ENCODE results near the gene MIER3.
"Not testable (repeated sequence)": the region's sequence is repeated elsewhere in the genome, so short reads cannot be mapped to it uniquely, and the experiment has no call there.

Gene MIER3, protein sequence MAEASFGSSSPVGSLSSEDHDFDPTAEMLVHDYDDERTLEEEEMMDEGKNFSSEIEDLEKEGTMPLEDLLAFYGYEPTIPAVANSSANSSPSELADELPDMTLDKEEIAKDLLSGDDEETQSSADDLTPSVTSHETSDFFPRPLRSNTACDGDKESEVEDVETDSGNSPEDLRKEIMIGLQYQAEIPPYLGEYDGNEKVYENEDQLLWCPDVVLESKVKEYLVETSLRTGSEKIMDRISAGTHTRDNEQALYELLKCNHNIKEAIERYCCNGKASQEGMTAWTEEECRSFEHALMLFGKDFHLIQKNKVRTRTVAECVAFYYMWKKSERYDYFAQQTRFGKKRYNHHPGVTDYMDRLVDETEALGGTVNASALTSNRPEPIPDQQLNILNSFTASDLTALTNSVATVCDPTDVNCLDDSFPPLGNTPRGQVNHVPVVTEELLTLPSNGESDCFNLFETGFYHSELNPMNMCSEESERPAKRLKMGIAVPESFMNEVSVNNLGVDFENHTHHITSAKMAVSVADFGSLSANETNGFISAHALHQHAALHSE

DNA sequence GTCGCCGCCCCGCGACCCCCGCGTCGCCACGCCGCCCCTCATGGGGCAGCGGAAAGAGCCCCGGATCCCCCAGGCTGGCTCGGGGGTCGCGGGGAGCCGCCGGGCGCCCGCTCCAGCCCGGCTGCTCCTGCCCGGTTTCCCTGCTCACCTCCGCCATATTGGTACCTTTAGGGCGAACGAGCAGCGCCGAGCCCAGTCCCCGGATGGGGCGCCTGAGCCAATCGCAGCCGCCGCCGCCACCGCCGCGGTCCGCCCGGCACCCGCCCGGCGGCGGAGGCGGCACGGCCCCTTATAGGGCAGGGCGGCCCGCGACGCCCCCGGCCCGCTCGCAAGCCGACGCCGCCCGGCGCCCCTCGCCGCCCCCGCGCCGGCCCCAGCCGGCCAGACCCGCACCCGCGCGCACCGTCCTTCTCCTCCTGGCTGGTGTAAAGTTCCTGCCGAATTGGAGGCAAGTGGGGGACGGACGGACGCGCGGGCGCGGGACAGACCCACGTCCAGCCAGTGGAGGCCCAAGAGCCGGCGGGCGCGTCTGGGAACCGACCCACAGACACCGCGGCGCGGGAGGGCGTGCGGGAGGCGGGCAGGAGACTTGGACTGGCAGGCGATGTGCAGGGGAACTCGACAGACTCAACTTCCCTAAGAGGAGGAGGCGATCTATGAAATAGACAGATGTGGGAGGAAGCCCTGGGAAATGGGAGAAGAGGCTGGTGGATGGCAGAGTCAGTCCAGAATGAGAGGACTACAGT lies at the start of gene MIER3:
TSS of gene MIER3 (minus strand) at position 178 of the 746 bp plus-strand sequence. CDS start at position 157, 21 bp downstream.
- peak within 1 kb of the TSS; percentile 91 for H3K27ac Mint-ChIP-seq
- H3K4me3 Mint-ChIP-seq: peak within 1 kb of the TSS; percentile 94
- H3K4me1 Mint-ChIP-seq (ENCODE audit: low read depth): peaks cover 21% of the 10 kb centered on the region
- peaks cover 15% of the 10 kb centered on the region for H3K27me3 Mint-ChIP-seq
- H3K36me3 Mint-ChIP-seq: no peaks in the 10 kb centered on the region
- no peaks in the 10 kb centered on the region for H3K9me3 Mint-ChIP-seq (ENCODE audit: low read depth)

DNA sequence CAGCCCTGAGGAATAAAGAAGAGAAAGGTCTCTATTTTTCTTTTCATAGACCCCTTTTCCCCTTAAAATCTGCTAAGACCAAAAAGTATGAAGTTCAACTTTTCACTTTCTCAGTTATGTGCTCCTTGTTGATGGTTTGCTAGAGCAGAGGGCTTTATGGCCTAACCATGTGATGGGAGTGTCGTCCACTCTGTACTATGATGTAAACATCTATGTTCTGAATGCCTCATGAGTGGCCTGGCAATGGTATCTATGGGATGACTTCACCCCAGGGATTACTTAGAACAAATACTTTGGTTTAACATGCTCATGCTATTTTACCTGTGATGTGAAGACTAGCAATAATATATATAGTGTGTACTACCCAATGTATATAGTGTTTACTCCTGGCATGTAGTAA lies 43.7 kb upstream of the MIER3 start:
- Mint-ChIP-seq H3K36me3 (no peaks in the 10 kb centered on the region), H3K27me3 (peaks cover 2% of the 10 kb centered on the region), H3K4me3 (no peak overlapping the region), H3K4me1 (ENCODE audit: low read depth) (no peaks in the 10 kb centered on the region), H3K9me3 (ENCODE audit: low read depth) (no peaks in the 10 kb centered on the region), H3K27ac (no peak overlapping the region)

DNA sequence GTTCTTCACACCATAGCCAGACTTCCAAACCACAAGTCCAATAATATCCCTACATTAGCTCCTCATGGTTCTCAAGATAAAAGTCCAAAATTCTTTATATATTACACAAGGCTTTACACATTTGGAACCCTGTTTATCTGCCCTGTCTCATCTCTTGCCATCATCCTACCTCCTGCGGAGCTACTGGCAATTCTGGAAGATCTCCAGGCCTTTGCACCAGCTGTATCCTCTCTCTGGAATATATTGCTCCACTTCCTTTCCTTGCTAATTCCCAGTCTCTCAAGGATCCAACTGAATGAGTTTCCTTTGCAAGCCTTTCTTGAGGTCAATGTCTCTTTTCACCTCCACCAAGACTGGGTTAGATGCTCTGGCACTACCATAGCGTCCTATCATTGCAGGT lies 41.3 kb upstream of the MIER3 start:
- Mint-ChIP-seq H3K9me3 (ENCODE audit: low read depth) (no peaks in the 10 kb centered on the region), H3K27ac (no peak overlapping the region), H3K27me3 (peaks cover 2% of the 10 kb centered on the region), H3K36me3 (no peaks in the 10 kb centered on the region), H3K4me3 (no peak overlapping the region), H3K4me1 (ENCODE audit: low read depth) (no peaks in the 10 kb centered on the region)

DNA sequence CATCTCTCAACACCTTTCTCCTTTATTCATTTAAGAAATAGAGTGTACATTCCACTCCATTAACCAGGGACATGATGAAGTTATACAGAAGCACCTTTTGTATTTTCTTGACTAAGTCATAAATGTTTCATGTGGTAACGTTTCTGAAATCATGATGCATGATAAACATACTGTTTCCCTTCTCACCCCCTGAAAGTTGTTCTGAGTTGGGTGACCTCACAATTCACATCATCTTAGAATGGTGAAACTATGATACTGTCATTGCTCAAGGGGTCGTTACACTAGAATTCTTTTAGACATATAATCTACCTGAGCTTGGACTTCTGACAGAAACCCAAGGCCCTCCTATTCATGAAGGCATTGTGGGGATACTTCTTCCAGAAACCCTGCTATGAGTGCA lies 37.8 kb upstream of the MIER3 start:
- H3K4me3 Mint-ChIP-seq: no peak overlapping the region
- H3K36me3 Mint-ChIP-seq: no peaks in the 10 kb centered on the region
- peaks cover under 1% of the 10 kb centered on the region for H3K27me3 Mint-ChIP-seq
- H3K4me1 Mint-ChIP-seq (ENCODE audit: low read depth): peaks cover 1% of the 10 kb centered on the region
- no peak overlapping the region for H3K27ac Mint-ChIP-seq
- no peaks in the 10 kb centered on the region for H3K9me3 Mint-ChIP-seq (ENCODE audit: low read depth)

DNA sequence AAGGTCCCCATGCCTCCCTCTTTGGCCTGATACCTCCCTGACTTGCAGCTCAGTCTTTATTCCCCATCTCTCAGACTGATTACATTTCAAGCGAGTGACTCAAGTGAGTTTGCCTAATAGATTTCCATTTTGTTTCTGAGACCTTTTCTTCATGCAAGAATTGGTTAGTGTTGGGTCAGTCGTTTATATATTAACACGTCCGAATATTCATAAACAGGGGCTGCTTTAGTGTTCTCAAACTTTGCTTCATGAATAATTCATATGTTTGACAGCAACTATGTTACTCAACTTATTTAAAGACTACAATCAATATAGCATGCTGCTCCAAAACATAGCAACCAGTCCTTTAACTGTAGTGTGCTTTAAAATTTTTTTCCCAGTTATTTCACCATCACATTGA lies 36.6 kb upstream of the MIER3 start:
- Mint-ChIP-seq H3K27me3 (no peaks in the 10 kb centered on the region), H3K4me3 (no peak overlapping the region), H3K36me3 (no peaks in the 10 kb centered on the region), H3K27ac (no peak overlapping the region), H3K9me3 (ENCODE audit: low read depth) (no peaks in the 10 kb centered on the region), H3K4me1 (ENCODE audit: low read depth) (peaks cover 11% of the 10 kb centered on the region)

DNA sequence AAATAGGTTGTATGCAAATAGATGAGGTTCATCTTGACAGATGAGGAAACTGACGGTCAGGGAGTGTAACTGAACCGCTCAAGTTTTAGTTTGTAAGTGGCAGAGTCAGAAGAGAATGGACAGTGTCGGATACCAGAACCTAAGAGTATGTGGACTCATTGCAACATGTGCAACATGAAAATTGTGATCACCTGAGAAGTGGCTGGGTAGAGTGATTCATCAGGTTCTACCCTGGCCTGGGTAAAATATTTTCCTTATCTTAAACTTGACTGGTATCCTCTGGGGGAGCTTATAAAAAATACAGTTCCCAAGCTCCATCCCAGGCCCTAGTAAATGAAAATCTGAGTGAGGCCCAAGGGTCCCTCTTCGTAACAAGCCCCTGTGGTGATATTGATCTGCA lies 35.2 kb upstream of the MIER3 start:
- Mint-ChIP-seq H3K4me1 (ENCODE audit: low read depth) (peaks cover 11% of the 10 kb centered on the region), H3K9me3 (ENCODE audit: low read depth) (no peaks in the 10 kb centered on the region), H3K27me3 (no peaks in the 10 kb centered on the region), H3K4me3 (no peak overlapping the region), H3K27ac (no peak overlapping the region), H3K36me3 (no peaks in the 10 kb centered on the region)

DNA sequence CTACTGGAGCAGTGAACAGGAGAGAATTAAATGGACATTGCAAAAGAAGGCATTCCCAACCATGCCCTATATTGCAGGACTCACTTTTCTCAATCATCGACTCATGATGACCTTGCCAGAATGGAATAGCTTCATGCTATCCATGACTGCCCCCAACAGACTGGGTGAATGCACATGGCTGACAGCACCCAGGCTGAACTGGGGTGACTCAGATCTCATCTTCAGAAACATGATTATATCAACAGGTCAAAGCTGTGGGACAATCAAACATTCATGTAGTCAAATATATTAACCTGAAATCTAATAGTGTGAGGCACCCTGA lies 34.7 kb upstream of the MIER3 start:
- Mint-ChIP-seq H3K27me3 (no peaks in the 10 kb centered on the region), H3K36me3 (no peaks in the 10 kb centered on the region), H3K27ac (no peak overlapping the region), H3K9me3 (ENCODE audit: low read depth) (no peaks in the 10 kb centered on the region), H3K4me1 (ENCODE audit: low read depth) (peaks cover 11% of the 10 kb centered on the region), H3K4me3 (no peak overlapping the region)

DNA sequence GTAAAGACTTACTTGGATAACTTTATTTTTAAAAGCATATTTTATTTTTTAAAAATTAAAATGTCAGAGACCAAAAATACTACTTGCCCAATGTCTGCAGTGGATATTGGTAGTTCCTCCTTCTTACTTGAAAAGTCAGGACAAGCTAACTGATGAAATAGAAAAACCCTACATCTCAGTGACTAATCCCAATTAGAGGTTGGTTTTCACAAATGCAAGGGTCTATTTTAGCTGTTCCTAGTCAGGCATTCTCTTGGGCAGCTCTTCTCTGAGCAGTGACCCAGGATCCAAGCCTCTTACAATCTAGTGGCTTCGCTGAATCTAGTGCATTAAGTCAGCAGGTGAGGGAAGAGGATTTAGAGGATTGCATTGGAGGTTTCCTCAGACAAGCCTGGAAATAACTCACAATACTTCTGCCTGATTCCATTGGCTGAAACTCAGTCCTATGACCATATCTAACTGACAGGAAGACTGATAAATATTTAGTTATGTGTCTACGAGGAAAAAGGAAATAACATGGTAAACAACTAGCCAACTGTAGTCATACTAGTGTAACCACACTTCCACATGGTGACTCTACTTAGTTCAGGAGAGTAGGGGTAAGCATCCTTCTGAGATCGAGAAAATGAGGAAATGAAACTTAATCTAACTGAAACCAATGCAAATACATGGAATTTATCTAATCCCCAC lies 34.2 kb upstream of the MIER3 start:
- Mint-ChIP-seq H3K4me1 (ENCODE audit: low read depth) (peaks cover 11% of the 10 kb centered on the region), H3K4me3 (no peak overlapping the region), H3K27me3 (no peaks in the 10 kb centered on the region), H3K27ac (no peak overlapping the region), H3K9me3 (ENCODE audit: low read depth) (no peaks in the 10 kb centered on the region), H3K36me3 (no peaks in the 10 kb centered on the region)

DNA sequence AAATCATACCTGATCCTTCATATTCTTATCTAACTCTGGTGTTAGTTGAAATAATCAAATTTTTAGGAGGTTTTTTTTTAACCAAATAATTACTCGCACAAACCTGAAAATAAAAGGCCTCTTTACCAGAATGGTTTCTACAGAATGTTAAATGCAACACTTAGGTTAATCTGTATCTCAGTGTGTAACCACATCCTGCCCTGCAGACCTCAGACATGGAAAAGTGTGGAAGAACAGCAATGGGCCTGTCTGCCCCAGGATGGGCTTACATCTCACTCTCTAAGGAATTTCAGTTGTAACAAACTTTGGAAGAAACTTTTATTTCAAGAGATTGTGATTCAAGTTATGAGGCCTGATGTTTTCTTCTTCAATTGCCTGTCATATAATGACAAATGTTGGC lies 32.5 kb upstream of the MIER3 start:
- Mint-ChIP-seq H3K27me3 (no peaks in the 10 kb centered on the region), H3K9me3 (ENCODE audit: low read depth) (no peaks in the 10 kb centered on the region), H3K4me3 (no peak overlapping the region)

DNA sequence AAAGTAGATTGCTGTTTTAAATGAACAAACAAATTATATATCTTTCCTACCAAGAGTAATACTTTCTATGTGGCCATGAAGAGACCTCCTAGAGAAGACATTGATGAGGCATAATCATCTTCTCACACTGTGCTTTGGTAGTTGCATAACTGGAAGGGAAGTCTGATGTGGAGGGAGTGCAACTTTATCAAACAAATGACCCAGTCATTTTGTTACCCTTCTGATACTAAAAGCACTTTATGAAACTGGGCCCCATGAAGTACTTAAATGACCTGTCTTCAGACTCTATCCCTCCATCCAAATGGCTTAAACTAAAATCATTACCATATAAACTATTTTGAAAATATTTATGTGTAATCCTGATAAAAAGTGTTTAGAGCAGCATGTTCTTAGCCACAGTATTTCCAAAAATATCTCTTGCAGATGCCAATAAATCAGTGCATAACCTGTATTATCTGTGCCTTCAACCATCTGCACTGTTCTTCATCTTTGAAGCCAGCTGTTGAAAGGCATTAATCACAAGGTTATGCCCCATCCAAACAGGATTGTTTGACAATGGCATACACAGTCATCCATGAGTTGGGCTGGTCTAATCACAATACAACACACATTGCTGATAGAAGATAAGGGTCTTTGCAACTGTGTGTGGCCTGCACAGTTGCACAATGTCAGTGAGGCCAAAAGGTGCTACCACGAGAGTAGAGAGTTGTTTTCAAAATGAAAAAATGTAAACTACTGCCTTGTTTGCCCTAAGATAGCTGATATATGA lies 31.9 kb upstream of the MIER3 start:
- Mint-ChIP-seq H3K4me3 (no peak overlapping the region), H3K4me1 (ENCODE audit: low read depth) (peaks cover 11% of the 10 kb centered on the region), H3K36me3 (no peaks in the 10 kb centered on the region), H3K27me3 (no peaks in the 10 kb centered on the region), H3K27ac (no peak overlapping the region), H3K9me3 (ENCODE audit: low read depth) (no peaks in the 10 kb centered on the region)

More for the DNA sequence above, 32.5 kb upstream of the MIER3 start:
- peaks cover 11% of the 10 kb centered on the region for H3K4me1 Mint-ChIP-seq (ENCODE audit: low read depth)
- no peaks in the 10 kb centered on the region for H3K36me3 Mint-ChIP-seq
- no peak overlapping the region for H3K27ac Mint-ChIP-seq

DNA sequence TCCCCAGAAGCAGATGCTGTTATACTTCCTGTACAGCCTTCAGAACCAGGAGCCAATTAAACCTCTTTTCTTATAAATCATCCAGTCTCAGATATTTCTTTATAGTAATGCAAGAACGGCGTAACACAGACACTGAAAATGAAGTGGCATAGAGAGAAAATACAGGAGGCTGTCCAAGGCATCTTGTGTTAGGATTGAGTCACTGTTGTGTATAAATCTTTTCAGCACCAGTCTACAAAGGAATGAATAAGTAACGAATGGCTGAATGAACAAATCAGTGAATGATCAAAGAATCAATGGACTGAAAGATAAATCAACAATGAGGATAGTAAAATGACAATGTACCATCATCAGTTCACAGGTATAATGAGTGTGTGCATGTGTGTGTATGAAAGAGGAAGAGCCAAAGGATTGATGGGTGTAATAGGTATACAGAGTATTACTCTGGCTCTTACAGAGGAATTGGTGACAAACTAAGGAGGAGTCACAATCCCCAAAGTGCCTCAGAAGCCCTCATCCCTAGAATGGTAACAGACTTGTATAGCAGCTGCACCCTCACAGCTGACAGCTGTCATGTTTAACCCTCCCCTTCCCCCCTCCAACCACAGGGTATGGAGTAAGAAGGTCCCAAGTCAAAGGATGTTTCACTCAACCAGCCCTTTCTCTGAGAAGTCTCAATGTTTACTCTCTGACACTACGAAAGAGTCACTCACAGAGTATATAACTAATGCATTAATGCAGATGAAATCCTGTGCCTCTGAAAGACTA lies 29.8 kb upstream of the MIER3 start:
- Mint-ChIP-seq H3K9me3 (ENCODE audit: low read depth) (no peaks in the 10 kb centered on the region), H3K27ac (no peak overlapping the region), H3K4me3 (no peak overlapping the region), H3K36me3 (no peaks in the 10 kb centered on the region), H3K27me3 (no peaks in the 10 kb centered on the region), H3K4me1 (ENCODE audit: low read depth) (peaks cover 11% of the 10 kb centered on the region)

DNA sequence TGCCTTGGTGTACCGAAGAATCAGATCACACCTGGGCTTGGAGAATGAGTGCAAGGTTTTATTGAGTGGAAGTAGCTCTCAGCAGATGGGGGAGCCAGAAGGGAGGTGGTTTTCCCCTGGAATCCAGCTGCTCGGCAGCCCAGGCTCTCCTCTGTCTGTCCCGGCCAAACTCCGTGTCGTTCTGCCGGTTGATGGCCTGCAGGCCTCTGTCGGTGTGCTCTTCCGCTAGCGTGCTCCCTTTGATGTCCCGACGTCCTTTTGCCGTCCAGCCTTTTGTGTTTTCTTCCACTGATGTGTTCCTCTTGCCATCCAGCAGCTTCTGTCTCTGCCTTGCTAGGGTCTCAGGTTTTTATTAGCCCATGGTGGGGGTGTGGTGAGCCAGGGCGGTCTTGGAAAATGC lies 28.0 kb upstream of the MIER3 start:
- H3K4me3 Mint-ChIP-seq: no peak overlapping the region
- no peak overlapping the region for H3K27ac Mint-ChIP-seq
- H3K4me1 Mint-ChIP-seq (ENCODE audit: low read depth): peaks cover 11% of the 10 kb centered on the region
- H3K9me3 Mint-ChIP-seq (ENCODE audit: low read depth): no peaks in the 10 kb centered on the region
- no peaks in the 10 kb centered on the region for H3K27me3 Mint-ChIP-seq
- no peaks in the 10 kb centered on the region for H3K36me3 Mint-ChIP-seq

DNA sequence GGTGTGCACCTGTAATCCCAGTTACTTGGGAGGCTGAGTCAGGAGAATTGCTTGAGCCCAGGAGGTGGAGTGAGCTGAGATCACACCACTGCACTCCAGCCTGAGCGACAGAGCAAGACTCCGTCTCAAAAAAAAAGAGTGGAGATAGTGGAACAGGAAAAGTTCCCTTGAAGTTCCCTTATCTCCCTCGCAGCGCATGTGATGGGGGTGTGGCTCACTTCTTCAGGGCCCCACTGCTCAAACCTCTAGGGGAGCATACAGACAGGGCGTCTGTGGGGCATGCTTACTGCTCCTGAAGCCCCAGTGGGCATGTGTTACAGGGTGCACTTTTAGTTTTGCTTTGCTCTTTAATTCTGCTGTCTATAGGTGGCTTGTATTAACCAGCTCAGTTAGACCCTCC lies 27.6 kb upstream of the MIER3 start:
- not testable (repeated sequence) for H3K4me1 Mint-ChIP-seq (ENCODE audit: low read depth); H3K27me3 Mint-ChIP-seq; H3K36me3 Mint-ChIP-seq; H3K4me3 Mint-ChIP-seq; H3K27ac Mint-ChIP-seq; H3K9me3 Mint-ChIP-seq (ENCODE audit: low read depth)

DNA sequence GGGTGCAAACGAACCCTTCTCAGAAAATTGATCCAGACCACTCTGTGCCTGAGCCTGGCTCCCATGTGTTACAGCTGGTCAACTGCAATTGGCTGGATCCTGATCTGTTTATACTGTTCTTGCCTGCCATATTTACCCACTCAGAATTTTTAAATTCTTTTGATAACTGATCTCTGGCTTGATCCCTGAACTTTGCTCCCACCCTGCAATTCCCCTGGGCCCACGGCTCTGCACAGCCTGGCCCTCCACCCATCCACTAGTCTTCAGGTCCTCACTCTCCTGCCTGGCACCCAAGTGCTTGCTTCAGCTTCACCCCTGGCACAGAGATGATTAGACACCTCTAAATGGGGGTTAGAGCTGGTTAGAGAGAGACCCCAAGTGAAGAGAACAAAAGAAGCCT lies 25.9 kb upstream of the MIER3 start:
- H3K9me3 Mint-ChIP-seq (ENCODE audit: low read depth): no peaks in the 10 kb centered on the region
- H3K4me1 Mint-ChIP-seq (ENCODE audit: low read depth): no peaks in the 10 kb centered on the region
- H3K36me3 Mint-ChIP-seq: no peaks in the 10 kb centered on the region
- H3K27me3 Mint-ChIP-seq: no peaks in the 10 kb centered on the region
- H3K4me3 Mint-ChIP-seq: no peak overlapping the region
- no peak overlapping the region for H3K27ac Mint-ChIP-seq

Measured in activated naive CD8-positive, alpha-beta T cell (primary cell).